ACHN (cell line): ENCODE measurements around the gene NNMT.

Experiments
- DNase-seq: peaks from one replicate; pipeline ENCODE4 v3.0.0-alpha.2; 2015
- in situ Hi-C: cut with HindIII; loops from 2 replicates; pipeline ENCODE4 v1.10.0; 2017; ENCODE audit warnings: low sequenced_read_pairs, low pct_ligation_motif_present, low pct_unique_long_range_greater_than_20kb

NNMT gene

GRCh38 chr11:114295676-114296604 is at the start of gene NNMT:
Gene NNMT, plus strand, starts transcription at chr11:114296399. Its CDS starts 158 bp downstream, at chr11:114296557.
- in situ Hi-C loops: no loop called here
- DNase-seq: peak; percentile 97

GRCh38 chr11:114247070-114247789 is 49.0 kb upstream of the NNMT start:
- DNase-seq: no peak
- in situ Hi-C loops: no loop called here

- in situ Hi-C loops: no loop called here
- no peak for DNase-seq
These were observed 46.0 kb upstream of the NNMT start for GRCh38 chr11:114250180-114250579.

- no peak for DNase-seq
- in situ Hi-C loops: no loop called here
These were observed 45.0 kb upstream of the NNMT start for GRCh38 chr11:114250993-114251814.

GRCh38 chr11:114251815-114252337 is 44.3 kb upstream of the NNMT start:
- in situ Hi-C loops: no loop called here
- no peak for DNase-seq

GRCh38 chr11:114252767-114253166 is 43.4 kb upstream of the NNMT start:
- in situ Hi-C loops: no loop called here
- no peak for DNase-seq

- in situ Hi-C loops: no loop called here
These were observed 42.4 kb upstream of the NNMT start for GRCh38 chr11:114253771-114254170.

GRCh38 chr11:114254571-114255146 is 41.5 kb upstream of the NNMT start:
- in situ Hi-C loops: no loop called here
- no peak for DNase-seq

More at GRCh38 chr11:114253771-114254170, 42.4 kb upstream of the NNMT start:
- DNase-seq: no peak

- in situ Hi-C loops: no loop called here
- no peak for DNase-seq
These were observed 40.9 kb upstream of the NNMT start for GRCh38 chr11:114255289-114255688.

GRCh38 chr11:114256176-114256966 is 39.8 kb upstream of the NNMT start:
- DNase-seq: no peak
- in situ Hi-C loops: no loop called here

GRCh38 chr11:114256967-114257286 is 39.3 kb upstream of the NNMT start:
- no peak for DNase-seq
- in situ Hi-C loops: no loop called here

- no peak for DNase-seq
- in situ Hi-C loops: no loop called here
These were observed 38.3 kb upstream of the NNMT start for GRCh38 chr11:114257621-114258558.

GRCh38 chr11:114258696-114259095 is 37.5 kb upstream of the NNMT start:
- no peak for DNase-seq
- in situ Hi-C loops: no loop called here

- in situ Hi-C loops: no loop called here
- DNase-seq: no peak
These were observed 37.1 kb upstream of the NNMT start for GRCh38 chr11:114259124-114259526.

GRCh38 chr11:114259551-114259983 is 36.6 kb upstream of the NNMT start:
- in situ Hi-C loops: no loop called here
- DNase-seq: no peak

GRCh38 chr11:114260077-114260476 is 36.1 kb upstream of the NNMT start:
- in situ Hi-C loops: no loop called here

GRCh38 chr11:114260483-114260882 is 35.7 kb upstream of the NNMT start:
- in situ Hi-C loops: no loop called here
- no peak for DNase-seq

More at GRCh38 chr11:114260077-114260476, 36.1 kb upstream of the NNMT start:
- DNase-seq: no peak
